ENCODE results near the gene TAB2.

DNA sequence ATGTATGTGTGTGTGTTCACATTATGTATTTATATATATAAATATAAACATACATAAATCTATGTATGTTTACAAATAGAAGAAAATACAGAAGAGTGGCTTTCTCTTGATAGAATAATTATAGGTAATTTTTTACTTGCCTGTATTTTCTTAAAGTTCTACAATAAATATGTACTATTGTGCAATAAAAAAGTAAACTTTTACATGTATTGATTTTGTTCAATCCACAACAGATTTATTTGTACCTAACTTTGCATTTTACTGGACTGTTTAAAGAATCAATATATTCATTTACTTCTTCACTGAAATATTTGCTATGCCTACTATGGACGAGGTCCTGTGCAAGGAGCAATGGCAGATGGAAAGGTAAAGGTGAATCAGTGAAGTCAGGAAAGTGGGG is 14.0 kb upstream of the TAB2 start:
- TF ChIP-seq, protein P1, sequence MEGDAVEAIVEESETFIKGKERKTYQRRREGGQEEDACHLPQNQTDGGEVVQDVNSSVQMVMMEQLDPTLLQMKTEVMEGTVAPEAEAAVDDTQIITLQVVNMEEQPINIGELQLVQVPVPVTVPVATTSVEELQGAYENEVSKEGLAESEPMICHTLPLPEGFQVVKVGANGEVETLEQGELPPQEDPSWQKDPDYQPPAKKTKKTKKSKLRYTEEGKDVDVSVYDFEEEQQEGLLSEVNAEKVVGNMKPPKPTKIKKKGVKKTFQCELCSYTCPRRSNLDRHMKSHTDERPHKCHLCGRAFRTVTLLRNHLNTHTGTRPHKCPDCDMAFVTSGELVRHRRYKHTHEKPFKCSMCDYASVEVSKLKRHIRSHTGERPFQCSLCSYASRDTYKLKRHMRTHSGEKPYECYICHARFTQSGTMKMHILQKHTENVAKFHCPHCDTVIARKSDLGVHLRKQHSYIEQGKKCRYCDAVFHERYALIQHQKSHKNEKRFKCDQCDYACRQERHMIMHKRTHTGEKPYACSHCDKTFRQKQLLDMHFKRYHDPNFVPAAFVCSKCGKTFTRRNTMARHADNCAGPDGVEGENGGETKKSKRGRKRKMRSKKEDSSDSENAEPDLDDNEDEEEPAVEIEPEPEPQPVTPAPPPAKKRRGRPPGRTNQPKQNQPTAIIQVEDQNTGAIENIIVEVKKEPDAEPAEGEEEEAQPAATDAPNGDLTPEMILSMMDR (IDR thresholded peaks at IDR 0.05) = no peak
- TF ChIP-seq POLR2AphosphoS5 (IDR thresholded peaks at IDR 0.05) = no peak
